Activated T-cell treated with anti-CD3 and anti-CD28 coated beads, Interleukin-2, amount 50 U/mL, for 48 hours (primary cell): ENCODE data around the gene MAP3K8.
"Not testable (repeated sequence)": the region's sequence is repeated elsewhere in the genome, so short reads cannot be mapped to it uniquely, and the experiment has no call there.

Experiments used
- DNase-seq, 2 experiments: peaks; one replicate each; pipeline ENCODE4 v3.0.0-alpha.2; 2020

Gene MAP3K8

DNA sequence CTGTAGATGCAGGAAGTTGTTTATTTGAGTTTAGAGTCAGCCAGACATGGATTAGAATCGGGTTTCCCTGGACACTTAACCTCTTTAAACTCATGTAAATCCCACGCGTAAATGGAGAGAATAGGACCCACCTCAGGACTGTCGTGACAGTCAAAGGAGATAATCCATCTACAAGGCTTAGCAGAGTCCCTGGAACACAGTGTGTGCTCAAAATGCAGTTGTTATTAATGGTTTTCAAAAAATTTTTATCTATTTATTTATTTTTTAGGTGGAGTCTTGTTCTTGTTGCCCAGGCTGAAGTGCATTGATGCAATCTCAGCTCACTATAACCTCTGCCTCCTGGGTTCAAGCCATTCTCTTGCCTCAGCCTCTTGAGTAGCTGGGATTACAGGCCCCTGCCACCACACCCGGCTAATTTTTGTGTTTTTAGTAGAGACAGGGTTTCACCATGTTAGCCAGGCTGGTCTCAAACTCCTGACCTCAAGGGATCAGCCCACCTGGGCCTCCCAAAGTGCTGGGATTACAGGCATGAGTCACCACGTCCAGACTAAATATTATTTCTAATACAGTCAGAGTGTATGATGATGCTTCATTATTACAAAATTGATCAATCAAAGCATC, 10.2 kb upstream of the MAP3K8 start:
- DNase-seq, result not testable (repeated sequence)

DNA sequence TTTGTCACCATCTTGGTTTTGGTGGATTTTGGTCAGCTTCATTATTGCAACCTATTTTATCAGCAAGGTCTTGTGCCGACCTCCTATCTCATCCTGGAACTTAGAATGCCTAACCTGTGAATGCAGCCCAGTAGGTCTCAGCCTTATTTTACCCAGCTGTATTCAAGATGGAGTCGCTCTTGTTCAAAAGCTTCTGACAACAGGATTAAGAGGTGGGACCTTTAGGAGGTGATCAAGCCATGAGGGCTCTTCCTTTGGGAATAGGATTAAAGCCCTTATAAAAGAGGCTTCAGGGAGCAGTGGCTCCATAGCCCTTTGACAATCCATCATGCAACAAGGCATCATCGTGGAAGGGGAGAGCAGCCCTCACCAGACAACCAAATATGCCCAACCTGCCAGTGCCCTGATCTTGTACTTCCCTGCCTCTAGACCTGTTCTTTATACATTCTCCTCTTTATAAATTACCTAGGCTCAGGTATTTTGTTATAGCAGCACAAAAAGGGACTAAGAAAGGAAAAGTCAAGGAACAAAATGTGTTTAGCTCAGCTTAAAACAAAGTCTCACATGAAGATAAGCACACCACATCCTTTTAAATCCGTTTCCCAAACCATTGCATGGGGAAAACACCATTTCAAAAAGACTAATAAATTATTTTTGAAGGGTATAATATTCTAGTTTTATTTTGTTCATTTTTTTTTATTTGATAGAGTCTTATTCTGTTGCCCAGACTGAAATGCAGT, 8.5 kb upstream of the MAP3K8 start:
- no peak for DNase-seq

DNA sequence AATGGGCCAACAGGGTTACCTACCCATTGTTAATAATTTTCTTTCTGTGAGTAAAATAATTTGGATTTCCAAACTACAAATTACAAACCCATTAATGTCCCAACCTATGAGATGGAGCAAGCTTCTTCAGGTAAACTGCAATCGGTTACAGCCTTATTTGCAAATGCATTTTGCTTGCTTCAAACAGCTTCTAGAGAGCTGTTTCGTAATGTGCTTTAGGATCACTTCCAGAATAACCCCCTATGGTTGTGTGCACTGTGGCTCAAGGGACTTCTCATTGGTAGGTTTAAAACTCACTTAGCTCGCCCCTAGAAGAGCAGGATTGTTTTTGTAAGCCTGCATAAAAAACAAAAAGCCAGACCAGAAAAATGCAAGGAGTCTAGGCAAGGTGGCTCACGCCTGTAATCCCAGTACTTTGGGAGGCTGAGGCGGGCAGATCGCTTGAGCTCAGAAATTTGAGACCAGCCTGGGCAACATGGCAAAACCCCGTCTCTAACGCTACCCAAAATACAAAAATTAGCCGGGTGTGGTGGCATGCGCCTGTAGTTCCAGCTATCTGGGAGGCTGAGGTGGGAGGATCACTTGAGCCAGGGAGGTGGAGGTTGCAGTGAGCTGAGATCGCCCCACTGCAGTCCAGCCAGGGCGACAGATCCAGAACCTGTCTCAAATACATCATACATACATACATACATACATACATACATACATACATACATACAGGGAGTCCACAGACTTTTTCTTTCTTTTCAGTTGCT, 3.3 kb upstream of the MAP3K8 start:
- DNase-seq, result no peak

DNA sequence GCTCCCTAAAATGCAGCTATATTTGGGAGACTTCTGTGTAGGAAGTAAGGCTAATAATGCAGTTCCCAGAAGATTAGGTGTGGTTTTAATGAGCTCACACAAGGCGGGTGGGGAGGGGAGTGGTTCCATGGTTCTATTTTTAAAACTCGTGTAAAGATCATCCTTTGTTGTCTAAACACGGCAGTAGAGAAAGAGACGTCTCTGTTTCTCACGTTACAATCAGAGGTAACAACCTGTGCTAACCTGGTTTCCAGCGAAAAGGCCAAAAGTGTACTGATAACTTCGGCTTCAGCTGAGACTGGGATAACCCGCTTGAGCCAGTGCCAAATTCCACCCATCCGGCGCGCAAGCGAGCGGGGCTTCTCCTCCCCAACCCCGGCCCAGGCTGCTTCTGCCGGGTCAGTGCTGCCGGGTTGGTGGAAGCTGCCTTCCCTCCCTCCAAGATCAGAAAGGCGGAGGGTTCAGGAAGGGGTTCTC, 2.5 kb upstream of the MAP3K8 start:
- DNase-seq, result no peak

DNA sequence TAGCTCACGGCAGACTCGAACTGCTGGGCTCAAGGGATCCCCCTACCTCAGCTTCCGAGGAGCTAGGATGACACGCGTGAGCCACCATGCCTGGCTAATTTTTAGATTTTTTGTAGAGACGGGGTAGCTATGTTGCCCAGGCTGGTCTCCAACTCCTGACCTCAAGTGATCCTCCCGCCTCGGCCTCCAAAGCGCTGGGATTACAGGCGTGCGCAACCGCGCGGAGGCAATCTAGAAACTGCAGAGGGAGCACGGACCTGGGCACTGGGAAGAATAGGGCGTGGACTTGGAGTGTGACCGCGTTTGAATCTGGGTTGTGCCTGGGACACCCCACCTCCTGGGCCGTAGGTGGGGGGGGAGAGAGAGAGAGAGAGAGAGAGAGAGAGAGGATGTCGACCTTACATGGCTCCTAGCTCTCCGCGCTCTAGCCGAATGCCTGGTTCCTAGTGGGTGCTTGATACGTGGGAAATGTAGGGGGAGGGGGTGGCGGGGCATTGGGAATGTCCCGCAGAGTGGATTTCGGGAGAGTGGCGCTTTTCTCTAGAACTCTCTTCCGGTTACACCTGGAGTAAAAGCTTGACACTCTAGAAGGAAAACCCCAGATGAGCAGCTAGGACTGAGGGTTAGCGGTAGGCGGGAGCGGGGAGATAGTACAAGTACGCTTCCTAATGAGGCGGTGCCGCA, 1.2 kb upstream of the MAP3K8 start:
- DNase-seq, result no peak

DNA sequence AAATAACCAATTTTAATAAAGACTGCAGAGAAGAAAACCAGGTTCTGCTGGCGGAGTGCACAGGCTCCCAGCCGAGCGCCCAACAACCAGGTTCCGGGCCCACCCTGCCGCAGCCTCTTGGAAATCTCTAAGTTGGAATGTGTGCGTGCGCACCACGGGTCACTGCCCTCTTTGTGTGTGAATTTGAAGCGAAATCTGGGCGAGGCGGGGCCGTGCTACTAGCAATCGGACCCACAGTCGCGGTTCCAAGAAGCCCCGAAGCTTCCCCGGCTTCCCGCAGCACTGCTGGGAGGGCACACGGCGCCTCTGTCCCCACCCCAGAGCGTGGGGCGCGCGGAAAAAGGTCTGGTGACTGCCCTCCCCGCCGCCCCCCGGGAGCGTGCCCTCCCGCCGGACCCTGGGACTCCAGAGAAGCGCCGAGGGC, 666 bp upstream of the MAP3K8 start:
- peak; percentile 71 to 75 for DNase-seq

DNA sequence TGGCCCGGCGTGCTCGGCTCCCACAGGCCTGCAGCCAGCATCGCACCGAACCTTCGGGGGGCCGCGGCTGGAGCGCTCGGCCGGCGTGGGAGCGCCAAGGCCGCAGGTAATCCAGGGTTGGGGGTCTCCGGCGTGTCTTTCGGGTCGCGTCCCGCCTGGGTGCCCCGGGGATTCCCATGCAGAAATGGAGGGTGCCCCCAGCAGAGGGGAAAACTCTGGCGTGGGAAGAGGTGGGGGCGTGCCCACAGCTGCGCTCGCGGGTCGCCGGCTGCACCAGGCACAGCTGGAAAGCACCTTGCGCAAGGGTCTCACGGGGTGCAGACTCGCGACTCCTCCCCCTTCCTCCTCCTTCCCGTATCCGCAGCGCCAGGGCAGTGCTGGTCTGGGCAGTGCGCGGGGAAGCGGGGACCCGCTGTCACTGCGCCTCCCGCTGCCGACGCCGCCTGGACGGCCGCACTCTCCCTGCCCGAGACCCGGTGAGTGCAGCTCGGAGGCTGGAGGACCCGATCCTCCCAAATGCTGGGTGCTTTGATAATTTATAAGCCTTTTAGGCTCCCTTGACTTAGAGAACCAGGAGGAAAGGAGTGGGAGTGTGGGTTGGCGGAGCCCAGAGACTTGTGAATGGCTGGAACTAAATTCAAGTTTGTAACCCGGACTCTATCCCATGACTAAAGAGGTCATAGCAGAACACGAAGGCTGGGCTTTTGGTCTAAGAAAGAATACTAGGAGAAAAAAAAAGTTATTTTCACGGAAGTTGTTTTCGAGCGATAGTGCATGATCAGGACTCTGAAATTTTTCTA, 489 bp downstream of the MAP3K8 start:
- DNase-seq, result peak; percentile 75 to 81

DNA sequence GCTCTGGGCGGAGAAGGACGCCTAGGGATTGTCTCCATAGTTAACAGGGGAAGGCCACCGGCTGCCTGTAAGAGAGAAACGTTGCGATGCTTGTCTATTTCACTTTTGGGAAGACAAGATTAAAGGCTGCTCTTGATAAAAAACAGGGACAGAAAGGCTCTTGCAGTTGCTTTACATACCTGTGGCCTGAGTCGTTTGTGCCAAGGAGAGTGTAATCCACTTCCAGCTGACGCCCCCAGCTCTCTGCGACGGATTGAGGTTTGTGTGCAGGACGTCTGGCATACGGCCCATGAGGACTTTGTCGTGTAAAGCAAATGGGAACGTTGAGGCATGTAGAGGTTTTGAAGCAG, 1.1 kb downstream of the MAP3K8 start:
- peak in 1 of 2 experiments; percentile 47 for DNase-seq

DNA sequence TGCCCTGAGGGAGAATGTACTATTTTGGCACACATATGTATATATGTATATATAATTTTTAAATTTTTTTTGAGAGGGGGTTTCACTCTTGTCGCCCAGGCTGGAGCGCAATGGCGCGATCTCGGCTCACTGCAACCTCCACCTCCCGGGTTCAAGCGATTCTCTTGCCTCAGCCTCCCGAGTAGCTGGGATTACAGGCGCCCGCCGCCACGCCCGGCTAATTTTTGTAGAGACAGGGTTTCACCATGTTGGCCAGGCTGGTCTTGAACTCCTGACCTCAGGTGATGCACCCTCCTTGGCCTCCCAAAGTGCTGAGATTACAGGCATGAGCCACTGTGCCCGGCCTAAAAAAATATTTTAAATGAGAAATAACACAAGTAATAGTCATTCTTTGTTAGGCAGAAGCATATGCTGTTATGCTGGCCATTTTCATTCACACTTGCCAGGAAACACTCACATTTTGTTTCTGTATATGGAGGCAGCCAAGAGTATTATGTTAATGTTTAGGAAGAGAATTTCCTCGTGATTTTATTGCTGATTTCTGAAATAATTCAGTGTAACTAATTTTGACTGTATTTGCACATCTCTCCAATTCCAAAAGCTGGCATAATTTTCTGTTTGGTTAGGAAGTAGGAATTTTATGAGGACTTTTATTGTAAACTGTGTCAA, 1.6 kb downstream of the MAP3K8 start:
- DNase-seq, result peak in 1 of 2 experiments; percentile 33

DNA sequence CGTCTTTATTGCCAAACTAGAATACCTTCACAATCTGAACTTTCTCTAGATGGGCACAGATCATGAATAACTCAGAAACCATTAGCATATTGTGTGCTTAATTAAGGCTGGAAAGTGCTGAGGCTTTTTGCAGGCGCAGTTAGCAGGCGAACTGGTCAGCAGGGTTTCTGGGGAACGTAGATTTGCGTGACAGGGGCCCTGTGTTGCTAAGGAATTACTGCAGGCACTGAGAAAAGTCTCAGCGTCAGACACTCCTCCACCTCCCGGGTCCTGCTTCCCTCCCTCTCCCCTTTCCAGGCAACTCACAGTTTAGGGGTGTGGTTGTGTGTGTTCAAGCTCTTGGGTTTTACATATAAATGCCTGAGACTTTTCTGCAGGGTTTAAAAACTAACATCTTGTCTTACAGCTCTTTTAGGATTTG, 2.2 kb downstream of the MAP3K8 start:
- peak in 1 of 2 experiments; percentile 36 for DNase-seq

DNA sequence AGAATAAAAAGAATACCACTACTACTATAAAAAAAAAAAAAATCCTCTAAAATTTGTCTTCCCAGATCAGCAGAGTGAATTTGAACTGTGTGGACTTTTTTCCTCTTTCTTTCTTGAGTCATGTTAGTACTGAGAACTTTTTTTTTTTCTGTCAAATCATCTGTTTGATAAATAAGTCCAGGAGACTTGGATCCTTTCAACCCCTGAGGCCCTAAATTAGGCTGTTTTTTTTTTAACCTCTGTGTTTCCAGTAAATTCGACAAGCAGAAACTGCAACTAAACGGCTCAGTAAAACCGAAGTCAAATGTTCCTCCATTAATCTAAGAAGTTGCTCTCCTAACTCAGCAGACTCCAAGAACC, 2.7 kb downstream of the MAP3K8 start:
- no peak for DNase-seq

DNA sequence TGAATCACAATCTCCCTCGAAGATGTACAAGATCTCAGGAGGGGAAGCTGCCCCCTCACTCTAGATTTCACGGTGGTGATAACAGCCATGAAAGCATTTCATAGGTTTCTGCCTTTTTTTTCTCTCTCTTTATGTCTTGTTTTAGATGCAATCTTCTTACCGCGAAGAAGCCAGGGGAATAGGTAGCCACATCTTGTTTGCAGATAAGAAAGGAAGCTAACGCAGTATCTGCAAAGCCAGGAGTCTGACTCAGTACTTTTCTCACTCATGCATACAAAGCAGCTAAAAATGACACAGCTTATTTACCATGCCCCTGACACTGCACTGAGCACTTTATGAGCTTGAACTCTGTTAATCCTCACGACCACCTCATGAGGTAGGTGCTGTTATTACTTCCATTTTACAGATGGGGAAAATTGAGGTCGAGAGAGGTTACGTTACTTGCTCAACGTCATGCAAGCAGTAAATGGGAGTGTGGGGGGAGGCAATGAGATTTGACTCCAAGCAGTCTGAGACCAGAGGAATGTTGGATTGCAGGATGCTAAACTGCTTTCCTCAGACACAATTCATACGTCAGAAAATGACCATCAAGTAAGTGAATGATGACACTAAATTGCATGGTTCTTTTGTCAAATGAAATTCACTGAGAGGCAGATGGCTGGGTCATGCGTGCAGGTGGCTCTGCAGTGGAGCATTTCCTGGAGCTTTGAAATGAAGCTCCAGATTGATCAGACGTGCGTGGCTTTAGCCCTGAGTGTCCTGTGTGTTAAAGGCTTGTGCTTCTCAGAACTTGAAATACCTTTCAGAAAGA, 3.3 kb downstream of the MAP3K8 start:
- DNase-seq, result peak in 1 of 2 experiments; percentile 53

DNA sequence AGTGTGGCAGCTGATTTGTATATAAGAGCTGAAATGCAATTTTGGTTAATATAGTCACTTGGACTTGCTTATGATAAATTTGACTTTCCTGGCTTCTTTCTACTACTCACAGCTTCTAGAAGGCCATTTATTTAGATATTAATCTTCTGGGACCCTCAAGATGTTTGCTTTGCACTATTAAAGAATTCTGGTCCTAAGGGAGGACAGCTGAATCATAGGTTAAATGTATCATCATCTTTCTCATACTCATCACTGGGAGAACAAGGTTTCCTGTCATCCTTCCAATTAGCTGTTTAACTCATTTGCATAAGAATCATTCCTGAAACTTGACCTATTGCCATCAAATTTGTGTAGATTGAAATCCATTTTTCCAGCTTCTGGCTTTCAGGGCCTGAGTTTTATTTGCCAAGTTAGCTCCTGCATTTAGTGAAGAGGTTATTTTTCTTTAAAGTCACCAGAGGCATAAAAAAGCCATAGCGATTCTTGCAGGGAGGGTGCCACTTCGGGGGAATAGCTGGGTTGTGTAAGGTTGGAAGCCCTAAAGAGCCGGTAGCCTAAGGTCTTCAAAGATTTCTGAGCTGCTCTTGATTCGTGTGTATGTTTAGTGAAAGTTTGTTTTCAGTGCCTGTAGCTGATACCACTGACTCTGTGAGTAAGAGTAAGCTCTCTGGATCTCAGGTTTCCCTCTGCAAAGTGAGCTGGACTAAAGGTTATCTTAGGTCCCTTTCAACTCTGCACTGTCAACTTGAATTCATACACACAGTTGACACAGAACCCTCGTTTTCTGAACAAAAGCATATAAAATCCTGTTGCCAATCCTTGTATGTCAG, 4.3 kb downstream of the MAP3K8 start:
- DNase-seq, result no peak

DNA sequence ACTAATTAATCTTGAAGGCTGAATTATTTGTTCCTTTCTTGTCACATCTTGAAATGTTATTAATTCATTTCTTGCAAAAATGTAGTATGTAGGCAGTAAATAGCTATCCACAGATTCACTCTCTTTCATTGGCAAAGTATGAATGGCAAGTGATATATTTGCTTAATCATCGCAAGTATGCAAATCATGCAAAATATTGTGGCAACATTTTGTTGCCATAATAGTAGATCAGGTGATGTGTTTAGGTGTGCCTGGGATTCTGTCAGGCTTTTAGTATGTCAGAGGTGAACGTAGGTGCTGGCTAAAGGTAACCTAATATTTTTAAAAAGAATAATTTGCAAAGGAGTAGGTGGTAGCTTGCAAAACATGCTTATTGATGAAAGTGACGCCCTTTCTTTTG, 5.9 kb downstream of the MAP3K8 start:
- no peak for DNase-seq

DNA sequence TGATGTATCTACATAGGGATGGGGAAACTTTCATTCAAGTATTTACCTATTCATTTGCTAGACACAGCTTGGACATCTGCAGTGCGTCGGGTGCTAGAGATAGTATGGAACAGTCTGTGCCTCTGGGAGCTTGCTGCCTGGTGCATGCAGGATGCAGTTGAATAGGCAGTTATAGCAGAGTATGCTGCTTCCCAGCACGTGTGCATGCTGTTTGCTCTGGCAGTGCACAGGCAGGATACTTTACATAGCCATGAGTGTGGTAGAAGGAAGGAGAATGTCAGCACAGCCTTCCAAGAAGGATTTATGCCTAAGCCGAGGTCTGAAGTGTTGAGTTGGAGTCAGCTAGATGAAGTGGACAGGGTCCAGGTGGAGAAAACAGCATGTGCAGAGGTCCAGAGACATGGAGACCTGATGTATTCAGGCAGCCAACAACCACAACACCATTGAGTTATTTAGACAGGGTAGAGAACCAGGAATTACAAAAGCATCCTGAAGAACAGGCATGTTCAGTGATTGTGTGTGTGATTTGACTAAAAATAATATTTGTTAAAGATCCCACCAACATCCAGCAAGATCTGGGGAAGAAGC, 8.1 kb downstream of the MAP3K8 start:
- no peak for DNase-seq

DNA sequence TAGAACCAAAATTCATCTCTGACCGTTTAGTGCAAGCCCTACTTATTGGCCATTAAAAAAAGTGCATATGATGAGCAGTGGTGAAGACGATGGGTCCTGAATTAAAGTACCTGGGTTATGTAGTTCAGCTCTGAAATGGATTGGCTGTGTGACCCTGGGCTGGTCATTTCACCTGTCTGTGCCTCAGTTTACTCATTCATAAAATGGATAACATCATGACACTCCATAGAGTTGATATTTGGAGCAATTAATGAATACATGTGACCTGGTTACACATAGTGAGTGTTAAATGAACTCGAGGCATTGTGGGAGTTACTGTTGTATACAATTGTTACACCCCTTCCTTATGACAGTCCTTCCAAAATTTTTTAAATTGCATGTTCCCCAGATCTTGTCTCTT, 9.1 kb downstream of the MAP3K8 start:
- no peak for DNase-seq

DNA sequence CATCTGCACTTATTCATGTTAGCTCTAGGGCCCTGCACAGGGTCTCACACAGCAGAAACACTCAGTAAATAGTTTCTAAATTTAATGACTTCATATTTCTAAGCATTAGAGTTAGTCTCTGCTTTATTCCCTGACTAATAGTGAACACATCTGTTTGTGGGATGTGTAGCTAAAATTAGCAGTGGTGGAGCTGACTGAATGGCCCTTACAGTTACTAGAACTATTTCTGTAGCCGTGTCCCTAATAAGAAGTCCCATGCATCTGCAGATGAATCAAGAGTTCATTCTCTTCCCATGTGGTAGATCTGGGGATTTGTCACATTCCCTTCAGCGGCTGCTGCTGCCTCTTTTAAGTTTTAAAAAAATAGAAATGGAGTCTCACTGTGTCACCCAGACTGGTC, 11.7 kb downstream of the MAP3K8 start:
- DNase-seq, result no peak

DNA sequence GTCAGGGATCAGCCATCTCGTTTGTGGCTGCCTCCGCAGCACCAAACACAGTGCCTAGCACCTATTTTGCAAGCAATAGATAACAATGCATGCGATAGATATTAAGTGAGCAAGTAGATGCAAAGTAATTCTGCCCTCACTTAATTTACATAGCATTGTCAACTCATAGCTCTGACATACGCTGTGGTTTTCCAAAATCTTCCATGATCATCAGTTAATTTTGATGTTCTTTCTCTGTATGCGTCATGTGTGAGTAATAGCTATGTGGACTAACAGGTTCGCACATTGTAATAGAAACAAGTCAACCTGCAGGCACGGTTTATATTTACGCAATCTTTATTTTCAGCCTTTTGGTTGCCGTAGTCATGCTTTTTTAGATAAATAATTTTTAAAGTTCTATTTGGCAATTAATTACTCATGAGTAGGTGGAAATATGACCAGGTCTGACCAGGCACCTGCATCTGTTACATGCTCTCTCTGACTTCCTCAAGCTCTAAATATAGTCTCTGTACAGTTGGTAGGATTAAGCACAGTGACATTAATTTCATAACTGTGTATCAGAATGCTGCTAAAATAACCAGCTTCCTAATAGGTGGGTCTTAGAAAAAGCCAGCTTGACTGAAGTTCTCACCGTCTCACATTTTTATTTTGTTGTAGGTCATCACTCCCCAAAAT, 13.3 kb downstream of the MAP3K8 start:
- peak in 1 of 2 experiments; percentile 28 for DNase-seq

DNA sequence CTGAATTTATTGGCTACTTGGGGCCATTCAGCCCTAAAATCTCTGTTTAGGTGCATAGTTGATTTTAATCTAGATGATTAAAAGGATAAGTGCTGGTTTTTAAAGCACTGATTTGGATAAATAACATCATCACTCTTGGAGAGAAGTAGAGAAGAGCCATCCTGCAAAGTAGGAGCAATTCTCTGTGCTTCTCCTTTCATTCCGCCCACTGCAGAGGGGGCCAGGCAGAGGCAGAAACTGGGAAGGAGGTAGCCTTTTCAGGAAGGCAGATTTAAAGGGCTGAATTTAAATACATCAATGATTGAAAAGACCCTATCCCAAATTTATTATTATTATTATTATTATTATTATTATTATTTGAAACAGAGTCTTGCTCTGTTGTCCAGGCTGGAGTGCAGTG, 14.1 kb downstream of the MAP3K8 start:
- no peak for DNase-seq
